ENCODE measurements around the gene RPSA.
"Not testable (repeated sequence)": the region's sequence is repeated elsewhere in the genome, so short reads cannot be mapped to it uniquely, and the experiment has no call there.

The RPSA gene

GRCh38 chr3:39415983-39416382 lies 9.5 kb downstream of the RPSA start:
- Histone ChIP-seq H3K4me1 (ENCODE audit: insufficient read depth, low read length) (no peaks in the 10 kb centered on the region), H3K36me3 (ENCODE audit: insufficient read depth, low read length) (peaks cover 31% of the 10 kb centered on the region), H2AFZ (ENCODE audit: low read depth, low read length) (no peak overlapping the region), H3K4me2 (ENCODE audit: insufficient read depth, low read length) (no peak overlapping the region), H3K4me3 (ENCODE audit: low read depth in 1 of 2, low read length in 2 of 2) (no peak overlapping the region), H3K27ac (ENCODE audit: low read length) (no peak overlapping the region), H4K20me1 (ENCODE audit: insufficient read depth, low read length) (peaks cover 41% of the 10 kb centered on the region), H3K27me3 (ENCODE audit: insufficient read depth, low read length, poor library complexity) (no peaks in the 10 kb centered on the region), H3K9ac (ENCODE audit: low read depth, low read length) (no peak overlapping the region), H3K9me3 (ENCODE audit: insufficient read depth, low read length, severe bottlenecking) (no peaks in the 10 kb centered on the region), H3K79me2 (ENCODE audit: insufficient read depth, low read length) (peaks cover 3% of the 10 kb centered on the region; the same call in 1 of the 2 replicates)
- ATAC-seq (ENCODE audit: insufficient read depth, low read depth): 0 out of 3 replicates have a peak, but pooled peaks have one; percentile 3
- no peak for TF ChIP-seq EZH2 (IDR thresholded peaks at IDR 0.05; ENCODE audit: borderline replicate concordance, low read depth, low read length, severe bottlenecking)
- no peak for TF ChIP-seq CTCF (IDR thresholded peaks at IDR 0.05; ENCODE audit: borderline replicate concordance, extremely low read depth, low read length, poor library complexity, severe bottlenecking)
- no peak for DNase-seq

- Histone ChIP-seq H3K36me3 (ENCODE audit: insufficient read depth, low read length) (peaks cover 21% of the 10 kb centered on the region), H4K20me1 (ENCODE audit: insufficient read depth, low read length) (peaks cover 31% of the 10 kb centered on the region)
- not testable (repeated sequence) for H2AFZ ChIP-seq (ENCODE audit: low read depth, low read length); H3K79me2 ChIP-seq (ENCODE audit: insufficient read depth, low read length); DNase-seq; H3K27ac ChIP-seq (ENCODE audit: low read length); H3K4me3 ChIP-seq (ENCODE audit: low read depth in 1 of 2, low read length in 2 of 2); ATAC-seq (ENCODE audit: insufficient read depth, low read depth); H3K4me2 ChIP-seq (ENCODE audit: insufficient read depth, low read length); H3K4me1 ChIP-seq (ENCODE audit: insufficient read depth, low read length); H3K9ac ChIP-seq (ENCODE audit: low read depth, low read length); H3K9me3 ChIP-seq (ENCODE audit: insufficient read depth, low read length, severe bottlenecking); H3K27me3 ChIP-seq (ENCODE audit: insufficient read depth, low read length, poor library complexity)
Observed at GRCh38 chr3:39416998-39417397, 10.5 kb downstream of the RPSA start.

GRCh38 chr3:39418556-39419225 lies 12.2 kb downstream of the RPSA start:
- not testable (repeated sequence) for H3K4me2 ChIP-seq (ENCODE audit: insufficient read depth, low read length); H3K27ac ChIP-seq (ENCODE audit: low read length); H3K4me1 ChIP-seq (ENCODE audit: insufficient read depth, low read length); ATAC-seq (ENCODE audit: insufficient read depth, low read depth); H3K36me3 ChIP-seq (ENCODE audit: insufficient read depth, low read length); H3K9ac ChIP-seq (ENCODE audit: low read depth, low read length); H3K27me3 ChIP-seq (ENCODE audit: insufficient read depth, low read length, poor library complexity); DNase-seq; H3K79me2 ChIP-seq (ENCODE audit: insufficient read depth, low read length); H3K9me3 ChIP-seq (ENCODE audit: insufficient read depth, low read length, severe bottlenecking); H3K4me3 ChIP-seq (ENCODE audit: low read depth in 1 of 2, low read length in 2 of 2); H2AFZ ChIP-seq (ENCODE audit: low read depth, low read length)
- peaks cover 14% of the 10 kb centered on the region for H4K20me1 ChIP-seq (ENCODE audit: insufficient read depth, low read length)

GRCh38 chr3:39419742-39420315 lies 13.3 kb downstream of the RPSA start:
- Histone ChIP-seq H3K4me3 (ENCODE audit: low read depth in 1 of 2, low read length in 2 of 2) (no peak overlapping the region), H3K36me3 (ENCODE audit: insufficient read depth, low read length) (no peaks in the 10 kb centered on the region), H3K9ac (ENCODE audit: low read depth, low read length) (no peak overlapping the region), H3K27me3 (ENCODE audit: insufficient read depth, low read length, poor library complexity) (no peaks in the 10 kb centered on the region), H4K20me1 (ENCODE audit: insufficient read depth, low read length) (peaks cover 4% of the 10 kb centered on the region; the same call in 1 of the 2 replicates), H3K4me1 (ENCODE audit: insufficient read depth, low read length) (no peaks in the 10 kb centered on the region), H3K79me2 (ENCODE audit: insufficient read depth, low read length) (no peaks in the 10 kb centered on the region), H3K27ac (ENCODE audit: low read length) (no peak overlapping the region), H2AFZ (ENCODE audit: low read depth, low read length) (no peak overlapping the region), H3K4me2 (ENCODE audit: insufficient read depth, low read length) (no peak overlapping the region), H3K9me3 (ENCODE audit: insufficient read depth, low read length, severe bottlenecking) (no peaks in the 10 kb centered on the region)
- ATAC-seq (ENCODE audit: insufficient read depth, low read depth) (no peak), DNase-seq (no peak)
- TF ChIP-seq EZH2 (IDR thresholded peaks at IDR 0.05; ENCODE audit: borderline replicate concordance, low read depth, low read length, severe bottlenecking) (no peak), CTCF (IDR thresholded peaks at IDR 0.05; ENCODE audit: borderline replicate concordance, extremely low read depth, low read length, poor library complexity, severe bottlenecking) (no peak)
